ENCODE results near the gene DCX.

DNA sequence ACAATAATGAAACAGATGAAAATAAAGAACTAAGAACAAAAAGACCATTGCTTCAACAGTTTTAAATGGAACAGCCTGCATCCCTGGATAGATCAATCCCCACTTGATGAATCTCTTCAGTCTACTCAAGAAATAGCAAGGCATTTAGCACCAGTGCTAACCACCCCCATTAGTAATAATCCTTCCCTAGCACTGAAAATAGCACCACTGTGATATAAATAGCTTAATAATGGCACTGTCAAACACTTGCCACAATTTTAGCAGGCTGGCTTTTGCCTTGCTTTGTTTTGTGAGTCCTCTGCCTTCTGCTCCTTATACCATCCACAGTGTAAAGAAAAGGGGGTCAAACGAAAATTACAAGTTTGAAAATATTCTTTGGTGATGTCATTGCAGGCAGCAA is 17.4 kb downstream of the DCX start:
- TF ChIP-seq, protein P1, sequence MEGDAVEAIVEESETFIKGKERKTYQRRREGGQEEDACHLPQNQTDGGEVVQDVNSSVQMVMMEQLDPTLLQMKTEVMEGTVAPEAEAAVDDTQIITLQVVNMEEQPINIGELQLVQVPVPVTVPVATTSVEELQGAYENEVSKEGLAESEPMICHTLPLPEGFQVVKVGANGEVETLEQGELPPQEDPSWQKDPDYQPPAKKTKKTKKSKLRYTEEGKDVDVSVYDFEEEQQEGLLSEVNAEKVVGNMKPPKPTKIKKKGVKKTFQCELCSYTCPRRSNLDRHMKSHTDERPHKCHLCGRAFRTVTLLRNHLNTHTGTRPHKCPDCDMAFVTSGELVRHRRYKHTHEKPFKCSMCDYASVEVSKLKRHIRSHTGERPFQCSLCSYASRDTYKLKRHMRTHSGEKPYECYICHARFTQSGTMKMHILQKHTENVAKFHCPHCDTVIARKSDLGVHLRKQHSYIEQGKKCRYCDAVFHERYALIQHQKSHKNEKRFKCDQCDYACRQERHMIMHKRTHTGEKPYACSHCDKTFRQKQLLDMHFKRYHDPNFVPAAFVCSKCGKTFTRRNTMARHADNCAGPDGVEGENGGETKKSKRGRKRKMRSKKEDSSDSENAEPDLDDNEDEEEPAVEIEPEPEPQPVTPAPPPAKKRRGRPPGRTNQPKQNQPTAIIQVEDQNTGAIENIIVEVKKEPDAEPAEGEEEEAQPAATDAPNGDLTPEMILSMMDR (conservative IDR thresholded peaks at IDR 0.05; ENCODE audit: low read depth, low read length) = no peak
- TF ChIP-seq POLR2A (IDR thresholded peaks at IDR 0.05; ENCODE audit: low read depth, low read length) = no peak

Data from IMR-90 (cell line).